T-cell (primary cell): Measurements from ENCODE around the gene GPR3. TPM values are rescaled to one million over a fixed set of nuclear protein-coding genes. Genes with fewer than 3 reads are reported as not detected.
A peak's percentile ranks its signal among the peaks of the same experiment; 100 is the strongest.

Source experiments
- ATAC-seq, 4 experiments: fragments of 200-7000 bp in 3 of 4; fragments of 150-1000 bp in 1 of 4; cut with Tn5 transposase; replicated peaks in 1 of 4; 1 replicate in 3 of 4; 2 replicates in 1 of 4; pipeline ENCODE4 v1.10.0; 2021; ENCODE audit warnings: moderate library complexity in 3 of 4, mild to moderate bottlenecking in 2 of 4, moderate number of reproducible peaks in 1 of 4
- CTCF ChIA-PET, 2 donors: fragments of 300-600 bp; sonication (Branson Sonifier 250); formaldehyde crosslinking; loops; one replicate each; lab custom pipeline; 2022; ENCODE audit warnings: antibody characterized with exemption in 2 of 2; lab: Charles Lee
- POLR2A ChIA-PET, 2 donors: fragments of 300-600 bp; sonication (Branson Sonifier 250); formaldehyde crosslinking; loops; one replicate each; lab custom pipeline; 2022; ENCODE audit warnings: antibody characterized with exemption in 2 of 2; lab: Charles Lee
- DNase-seq, 35 experiments: peaks; one replicate each; pipeline versions ENCODE4 v3.0.0 to v3.0.0-alpha.2; 2013 to 2023
- H3K27ac ChIP-seq: one replicate; pipeline ENCODE4 v1.5.1; 2013; ENCODE audit warnings: low read length
- H3K27me3 ChIP-seq, 2 experiments: replicated peaks in 1 of 2; 1 replicate in 1 of 2; 2 replicates in 1 of 2; pipeline versions ENCODE4 v1.6.1 to v1.7.0; 2013; ENCODE audit warnings: low read length in 1 of 2, mixed read lengths in 1 of 2; ENCODE audit not compliant: control insufficient read depth in 2 of 2, insufficient read depth in 2 of 2; ENCODE audit errors: extremely low read depth in 1 of 2
- H3K36me3 ChIP-seq, 2 donors: 1 replicate in 1 of 2; 2 replicates in 1 of 2; pipeline versions ENCODE4 v1.6.1 to v1.7.0; 2013; ENCODE audit warnings: low read length in 1 of 2; ENCODE audit not compliant: control insufficient read depth in 2 of 2, insufficient read depth in 1 of 2; ENCODE audit errors: extremely low read depth in 1 of 2
- H3K4me1 ChIP-seq, 2 experiments: 1 replicate in 1 of 2; 2 replicates in 1 of 2; pipeline versions ENCODE4 v1.6.1 to v1.7.0; 2013; ENCODE audit warnings: low read length in 2 of 2, mixed read lengths in 1 of 2; ENCODE audit not compliant: insufficient read depth in 2 of 2, control insufficient read depth in 1 of 2; ENCODE audit errors: extremely low read depth in 1 of 2
- H3K4me3 ChIP-seq, 2 donors: 1 replicate in 1 of 2; 2 replicates in 1 of 2; pipeline versions ENCODE4 v1.5.1 to v1.7.0; 2013; ENCODE audit warnings: mild to moderate bottlenecking in 2 of 2, low read length in 1 of 2, moderate library complexity in 1 of 2; ENCODE audit not compliant: control insufficient read depth in 1 of 2; ENCODE audit errors: extremely low read depth in 1 of 2
- H3K9me3 ChIP-seq: 2 replicates; pipeline ENCODE4 v1.7.0; 2013
- H3K27ac Mint-ChIP-seq, 2 donors: one replicate each; pipeline ENCODE4 v1.8.0; 2020 to 2021; ENCODE audit warnings: mild to moderate bottlenecking in 2 of 2, mixed read lengths in 2 of 2
- H3K27me3 Mint-ChIP-seq, 2 donors: one replicate each; pipeline ENCODE4 v1.8.0; 2021 to 2022; ENCODE audit warnings: mixed read lengths in 2 of 2
- H3K36me3 Mint-ChIP-seq: one replicate; pipeline ENCODE4 v1.8.0; 2021; ENCODE audit warnings: mixed read lengths
- H3K4me1 Mint-ChIP-seq, 3 donors: one replicate each; pipeline ENCODE4 v1.8.0; 2020 to 2022; ENCODE audit warnings: mixed read lengths in 3 of 3, mild to moderate bottlenecking in 1 of 3
- H3K4me3 Mint-ChIP-seq, 3 donors: one replicate each; pipeline ENCODE4 v1.8.0; 2020 to 2022; ENCODE audit warnings: mild to moderate bottlenecking in 3 of 3, mixed read lengths in 3 of 3, moderate library complexity in 3 of 3
- H3K9me3 Mint-ChIP-seq, 3 donors: one replicate each; pipeline ENCODE4 v1.8.0; 2020 to 2022; ENCODE audit warnings: mixed read lengths in 3 of 3
- WGBS: methylation state at CpG from one replicate; pipeline ENCODE4 v1.1.5; 2013; ENCODE audit warnings: missing lambda C conversion rate; ENCODE audit not compliant: insufficient coverage; 5-methylcytosine and 5-hydroxymethylcytosine counted together
- total RNA-seq, 35 experiments: library from RNA in 6 of 35; stranded (reverse) in 6 of 35; fragments of 120-200 nt in 1 of 35; gene quantifications; one replicate each; pipeline versions ENCODE4 v1.2.1 to v1.2.4 and lab custom pipeline; 2013 to 2026

The GPR3 gene, protein sequence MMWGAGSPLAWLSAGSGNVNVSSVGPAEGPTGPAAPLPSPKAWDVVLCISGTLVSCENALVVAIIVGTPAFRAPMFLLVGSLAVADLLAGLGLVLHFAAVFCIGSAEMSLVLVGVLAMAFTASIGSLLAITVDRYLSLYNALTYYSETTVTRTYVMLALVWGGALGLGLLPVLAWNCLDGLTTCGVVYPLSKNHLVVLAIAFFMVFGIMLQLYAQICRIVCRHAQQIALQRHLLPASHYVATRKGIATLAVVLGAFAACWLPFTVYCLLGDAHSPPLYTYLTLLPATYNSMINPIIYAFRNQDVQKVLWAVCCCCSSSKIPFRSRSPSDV
- total RNA-seq (under 1 TPM in 2 of 5 donors, not detected in 3; 0.21 to 0.35 TPM), total RNA-seq (lab: John Stamatoyannopoulos, UW) (0 to 1.9 (median 0.28) reads per million in 29 experiments)
- 0.11 TPM for total RNA-seq (2013)

DNA sequence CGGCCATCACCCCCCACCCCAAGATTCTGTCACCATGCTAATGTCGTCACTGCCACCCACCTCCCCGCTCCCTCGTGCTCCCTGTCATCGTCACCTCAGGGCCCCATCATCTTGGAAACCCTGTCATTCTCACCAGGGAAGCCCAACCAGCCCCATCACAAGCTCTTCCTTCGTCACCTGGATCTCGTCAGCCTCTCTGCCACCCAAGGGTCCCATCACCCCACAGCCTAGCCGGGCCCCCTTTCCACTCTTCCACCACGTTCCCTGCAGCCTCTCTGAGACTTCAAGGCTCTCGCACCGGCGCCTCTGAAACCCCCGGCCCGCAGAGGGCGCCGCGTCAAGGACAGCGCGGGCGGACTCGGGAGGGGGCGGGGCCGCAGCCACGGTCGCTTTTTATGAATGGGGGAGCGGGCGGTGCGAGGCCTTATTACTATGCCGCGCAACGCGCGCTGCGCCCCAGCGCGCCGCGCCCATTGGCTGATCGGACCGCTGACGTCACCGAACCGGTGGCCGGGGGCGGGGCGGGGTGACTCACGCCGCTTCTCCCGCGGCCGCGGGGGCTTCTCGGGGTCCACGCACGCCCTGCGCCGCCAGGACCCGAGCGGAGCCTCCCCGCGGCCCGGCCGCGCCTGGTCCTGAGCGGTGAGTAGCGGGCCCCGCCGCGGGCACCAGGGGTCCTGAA lies at the start of gene GPR3:
Gene GPR3 (plus strand): TSS at position 527 of the 682 bp plus-strand sequence. CDS start 1,177 bp downstream, outside the sequence.
- Mint-ChIP-seq H3K27ac (peak within 1 kb of the TSS; percentile 37 to 38), H3K4me1 (peaks cover 11 to 26% (median 24%) of the 10 kb centered on the region in 3 donors), H3K4me3 (peak within 1 kb of the TSS; percentile 69 to 95 (median 76)), H3K36me3 (no peaks in the 10 kb centered on the region), H3K9me3 (no peaks in the 10 kb centered on the region), H3K27me3 (peaks cover 0 to 3% of the 10 kb centered on the region in 2 donors)
- POLR2A ChIA-PET: interaction anchor here in 1 of 2 donors (0.6 kb wide), 1 partner anchor 1515 kb away, joined by 10 read pairs; no protein-coding TSS in a partner anchor
- H3K36me3 ChIP-seq: no peaks in the 10 kb centered on the region
- H3K4me1 ChIP-seq: peaks cover 5 to 30% of the 10 kb centered on the region in 2 experiments
- H3K27me3 ChIP-seq: peaks cover 0 to 22% of the 10 kb centered on the region in 2 experiments
- CTCF ChIA-PET: interaction anchor here in 1 of 2 donors (0.7 to 1.1 kb wide), 4 partner anchors 42 to 1513 kb away, joined by 3 to 7 read pairs (median 3); no protein-coding TSS in a partner anchor
- DNase-seq (peak; percentile 84 to 96 (median 91)), ATAC-seq (peak; percentile 91 to 93 (median 92))
- H3K27ac ChIP-seq: no peak within 1 kb of the TSS
- 2% methylated on average over 67 of the region's 69 CpGs for WGBS
- no peaks in the 10 kb centered on the region for H3K9me3 ChIP-seq
- peak within 1 kb of the TSS; percentile 45 to 61 for H3K4me3 ChIP-seq

DNA sequence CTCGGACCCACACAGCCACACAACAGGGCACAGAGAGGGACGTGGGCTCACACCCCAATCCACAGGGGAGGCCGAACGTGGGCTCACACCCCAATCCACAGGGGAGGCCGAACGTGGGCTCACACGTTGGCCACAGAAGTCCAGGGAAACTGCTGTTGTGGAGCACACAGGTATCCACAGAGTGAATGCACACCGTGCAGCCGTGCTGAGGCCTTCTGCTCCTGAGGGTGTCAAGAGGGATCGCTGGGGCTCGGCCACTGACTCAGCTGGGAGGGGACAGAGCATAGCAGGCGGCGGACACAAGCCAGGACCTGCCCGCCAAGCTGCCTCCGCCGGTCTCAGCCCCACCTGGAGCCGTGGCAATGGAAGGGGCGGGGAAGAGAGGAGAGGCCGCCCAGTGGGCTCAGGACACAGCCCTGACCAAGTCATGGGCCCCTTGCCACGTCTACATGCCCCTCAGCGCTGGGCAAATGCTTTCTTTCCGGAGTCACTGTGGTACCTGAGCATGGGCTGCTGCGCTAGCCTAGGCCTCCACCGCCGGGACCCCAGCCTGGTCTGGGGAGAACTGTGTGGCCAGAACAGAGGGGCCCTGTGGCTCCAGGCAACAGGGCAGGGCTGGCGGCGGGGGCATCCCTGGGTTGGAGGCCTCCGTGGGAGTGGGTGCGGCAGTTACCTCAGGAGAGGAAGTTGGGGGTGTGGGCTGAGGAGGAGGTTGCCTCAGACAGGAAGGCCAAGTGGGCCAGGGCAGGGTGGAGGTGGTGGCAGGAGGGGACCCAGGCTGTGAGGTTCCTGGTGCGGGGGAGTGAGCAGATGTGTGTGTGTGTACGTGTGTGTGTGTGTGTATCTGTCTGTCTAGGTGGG lies 49.4 kb upstream of the GPR3 start:
- DNase-seq: peak; percentile 66 to 85 (median 79)
- peak overlapping the region; percentile 86 to 95 for H3K4me3 ChIP-seq
- H3K9me3 ChIP-seq: no peaks in the 10 kb centered on the region
- Mint-ChIP-seq H3K9me3 (no peaks in the 10 kb centered on the region), H3K27ac (peak overlapping the region; percentile 88 to 94), H3K4me1 (peaks cover 54 to 74% (median 61%) of the 10 kb centered on the region in 3 donors), H3K27me3 (no peaks in the 10 kb centered on the region), H3K36me3 (peaks cover 9% of the 10 kb centered on the region), H3K4me3 (peak overlapping the region; percentile 86 to 94 (median 87))
- peaks cover 8 to 26% of the 10 kb centered on the region in 2 donors for H3K36me3 ChIP-seq
- peaks cover 21 to 78% of the 10 kb centered on the region in 2 experiments for H3K4me1 ChIP-seq
- 1% methylated on average over 30 of the region's 31 CpGs for WGBS
- CTCF ChIA-PET: interaction anchor here in 1 of 2 donors (0.9 to 1.3 kb wide), 3 partner anchors 10 to 47 kb away, joined by 3 to 4 read pairs (median 3); no protein-coding TSS in a partner anchor
- peak; percentile 82 to 83 (median 83) for ATAC-seq
- H3K27ac ChIP-seq: peak overlapping the region; percentile 91
- no peaks in the 10 kb centered on the region for H3K27me3 ChIP-seq
- POLR2A ChIA-PET: interaction anchor here in 1 of 2 donors (1.0 kb wide), 1 partner anchor 16 kb away, joined by 3 read pairs; no protein-coding TSS in a partner anchor

DNA sequence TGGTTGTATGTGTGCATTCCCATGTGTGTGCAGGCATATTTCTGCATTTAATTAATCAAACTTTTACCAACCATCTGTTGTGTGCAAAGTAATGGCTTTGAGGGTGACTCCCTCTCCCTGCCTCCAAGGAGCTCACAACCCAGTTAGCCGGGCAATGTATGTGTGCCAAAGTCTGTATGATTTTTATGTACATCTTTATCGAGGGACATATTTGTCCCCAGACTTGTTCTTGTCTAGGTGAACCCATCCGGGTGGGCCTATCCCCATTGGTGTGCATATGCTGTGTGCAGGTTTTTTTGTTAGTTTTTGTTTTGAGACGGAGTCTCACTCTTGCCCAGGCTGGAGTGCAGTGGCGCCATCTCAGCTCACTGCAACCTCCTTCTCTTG lies 48.8 kb upstream of the GPR3 start:
- H3K4me3 Mint-ChIP-seq: peak overlapping the region; percentile 86 to 94 (median 87)
- H3K27ac Mint-ChIP-seq: peak overlapping the region; percentile 88 to 94
- no peaks in the 10 kb centered on the region for H3K27me3 Mint-ChIP-seq
- Histone ChIP-seq H3K9me3 (no peaks in the 10 kb centered on the region), H3K36me3 (peaks cover 8 to 26% of the 10 kb centered on the region in 2 donors), H3K4me1 (peaks cover 22 to 80% of the 10 kb centered on the region in 2 experiments), H3K27ac (peak overlapping the region; percentile 91), H3K4me3 (peak overlapping the region; percentile 86 to 95), H3K27me3 (no peaks in the 10 kb centered on the region)
- no peaks in the 10 kb centered on the region for H3K9me3 Mint-ChIP-seq
- ChIA-PET POLR2A (interaction anchor here in 1 of 2 donors (1.0 kb wide), 1 partner anchor 17 kb away, joined by 3 read pairs; no protein-coding TSS in a partner anchor), CTCF (interaction anchor here in 1 of 2 donors (0.9 to 1.3 kb wide), 3 partner anchors 11 to 47 kb away, joined by 3 to 4 read pairs (median 3); no protein-coding TSS in a partner anchor)
- no peak for DNase-seq
- ATAC-seq: peak in 1 of 4 experiments; percentile 7
- H3K36me3 Mint-ChIP-seq: peaks cover 9% of the 10 kb centered on the region
- WGBS: 0% methylated on average over 1 of the region's 5 CpGs
- H3K4me1 Mint-ChIP-seq: peaks cover 54 to 74% (median 62%) of the 10 kb centered on the region in 3 donors

DNA sequence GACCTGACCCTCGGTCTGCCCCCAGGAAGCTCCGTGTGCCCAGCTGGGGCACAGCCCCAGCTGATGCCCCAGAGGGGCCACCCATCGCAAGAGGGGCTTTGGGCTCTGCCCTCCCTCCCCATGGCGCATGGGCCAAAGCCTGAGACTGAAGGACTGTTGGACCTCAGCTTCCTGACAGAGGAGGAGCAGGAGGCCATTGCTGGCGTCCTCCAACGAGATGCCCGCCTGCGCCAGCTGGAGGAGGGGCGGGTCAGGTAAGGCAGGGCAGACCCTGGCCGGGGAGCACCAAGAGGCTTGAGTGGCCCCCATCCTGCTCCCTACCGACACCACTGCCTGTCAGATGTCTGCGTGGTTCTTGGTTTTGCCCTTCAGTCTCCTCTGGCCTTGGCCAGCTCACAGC lies 47.1 kb upstream of the GPR3 start:
- ATAC-seq (no peak), DNase-seq (no peak)
- H3K27ac ChIP-seq: no peak overlapping the region
- peaks cover 16 to 81% of the 10 kb centered on the region in 2 experiments for H3K4me1 ChIP-seq
- H3K27me3 ChIP-seq: no peaks in the 10 kb centered on the region
- H3K27ac Mint-ChIP-seq: peak overlapping the region; percentile 84 to 86
- no peaks in the 10 kb centered on the region for H3K9me3 Mint-ChIP-seq
- H3K4me3 ChIP-seq: peak overlapping the region in 1 of 2 donors; percentile 17
- ChIA-PET POLR2A (interaction anchor here (0.5 to 0.6 kb wide), 2 partner anchors 171 to 258 kb away, joined by 3 to 4 read pairs; partner anchors contain the start of gene AHDC1 (in 1 of the 2)), CTCF (interaction anchor here in 1 of 2 donors (0.8 to 1.8 kb wide), 2 partner anchors 13 to 43 kb away, joined by 3 to 7 read pairs; no protein-coding TSS in a partner anchor)
- 93% methylated on average over 12 of the region's 12 CpGs for WGBS
- no peaks in the 10 kb centered on the region for H3K27me3 Mint-ChIP-seq
- H3K4me3 Mint-ChIP-seq: peak overlapping the region in 2 of 3 donors; percentile 66 to 68
- peaks cover 12 to 32% of the 10 kb centered on the region in 2 donors for H3K36me3 ChIP-seq
- peaks cover 41 to 62% (median 46%) of the 10 kb centered on the region in 3 donors for H3K4me1 Mint-ChIP-seq
- H3K36me3 Mint-ChIP-seq: peaks cover 9% of the 10 kb centered on the region
- no peaks in the 10 kb centered on the region for H3K9me3 ChIP-seq

DNA sequence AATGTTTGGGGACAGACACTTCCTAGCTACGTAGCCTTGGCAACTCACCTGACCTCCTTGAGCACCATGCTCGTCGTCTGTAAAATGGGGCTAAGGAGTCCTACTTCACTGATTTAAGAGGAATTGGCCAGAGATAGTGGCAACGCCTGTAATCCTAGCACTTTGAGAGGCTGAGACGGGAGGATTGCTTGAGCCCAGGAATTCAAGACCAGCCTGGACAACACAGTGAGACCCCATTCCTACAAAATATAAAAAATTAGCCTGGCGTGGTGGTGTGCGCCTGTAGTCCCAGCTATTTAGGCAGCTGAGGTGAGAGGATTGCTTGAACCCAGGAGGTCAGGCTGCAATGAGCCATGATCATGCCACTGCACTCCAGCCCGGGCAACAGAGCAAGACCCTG lies 46.1 kb upstream of the GPR3 start:
- H3K36me3 ChIP-seq: peaks cover 20 to 43% of the 10 kb centered on the region in 2 donors
- Mint-ChIP-seq H3K27ac (peak overlapping the region; percentile 57 to 77), H3K4me1 (peaks cover 33 to 52% (median 39%) of the 10 kb centered on the region in 3 donors), H3K36me3 (peaks cover 9% of the 10 kb centered on the region), H3K4me3 (peak overlapping the region in 2 of 3 donors; percentile 37 to 68), H3K9me3 (no peaks in the 10 kb centered on the region), H3K27me3 (no peaks in the 10 kb centered on the region)
- H3K27ac ChIP-seq: no peak overlapping the region
- H3K27me3 ChIP-seq: no peaks in the 10 kb centered on the region
- H3K4me1 ChIP-seq: peaks cover 10 to 71% of the 10 kb centered on the region in 2 experiments
- no peak for DNase-seq
- ChIA-PET CTCF (interaction anchor here in 1 of 2 donors (1.8 kb wide), 1 partner anchor 42 kb away, joined by 7 read pairs; no protein-coding TSS in a partner anchor), POLR2A (no interaction called here)
- H3K9me3 ChIP-seq: no peaks in the 10 kb centered on the region
- 80% methylated on average over 1 of the region's 8 CpGs for WGBS
- no peak overlapping the region for H3K4me3 ChIP-seq
- no peak for ATAC-seq
